PC-9 (cell line): Measurements from ENCODE around the gene MAP3K19. TPM values are rescaled to one million over a fixed set of nuclear protein-coding genes. Genes with fewer than 3 reads are reported as not detected.
"Not testable (repeated sequence)": the region's sequence is repeated elsewhere in the genome, so short reads cannot be mapped to it uniquely, and the experiment has no call there.

Experiments
- BruUV-seq: library from RNA; stranded (reverse); fragments of 400-500 nt; replicated peaks from 2 replicates; lab custom pipeline; 2021; lab: Mats Ljungman, UMichigan
- CTCF ChIA-PET: fragments of 300-600 bp; sonication (Branson Sonifier 250); formaldehyde crosslinking; loops from one replicate; lab custom pipeline; 2022; ENCODE audit warnings: antibody characterized with exemption; lab: Charles Lee
- POLR2A ChIA-PET: fragments of 300-600 bp; sonication (Branson Sonifier 250); formaldehyde crosslinking; loops from one replicate; lab custom pipeline; 2022; ENCODE audit warnings: antibody characterized with exemption; ENCODE audit not compliant: unreplicated experiment; lab: Charles Lee
- DNase-seq, 2 experiments: peaks; one replicate each; pipeline versions ENCODE4 v3.0.0 to v3.0.0-alpha.2; 2015 to 2022; ENCODE audit warnings: mixed read lengths in 1 of 2
- H2AFZ ChIP-seq: fragments of 200-600 bp; sonication (generic); 2 replicates; pipeline ENCODE4 v1.8.1; 2017; ENCODE audit warnings: antibody characterized with exemption
- H3F3A ChIP-seq: fragments of 200-600 bp; sonication (generic); 2 replicates; pipeline ENCODE4 v1.8.1; 2017; ENCODE audit warnings: antibody characterized with exemption, mild to moderate bottlenecking, low read depth; ENCODE audit not compliant: insufficient read depth
- H3K27ac ChIP-seq: fragments of 200-600 bp; sonication (generic); 2 replicates; pipeline ENCODE4 v1.6.1; 2016; ENCODE audit warnings: mixed run types
- H3K27me3 ChIP-seq: fragments of 200-600 bp; sonication (generic); 2 replicates; pipeline ENCODE4 v1.6.1; 2016; ENCODE audit warnings: low read depth, mixed run types; ENCODE audit not compliant: insufficient read depth
- H3K36me3 ChIP-seq: fragments of 200-600 bp; sonication (generic); 2 replicates; pipeline ENCODE4 v1.6.1; 2016; ENCODE audit warnings: low read depth, mixed run types
- H3K4me1 ChIP-seq: fragments of 200-600 bp; sonication (generic); replicated peaks from 2 replicates; pipeline ENCODE4 v1.6.1; 2016; ENCODE audit warnings: mixed run types; ENCODE audit not compliant: insufficient read depth
- H3K4me2 ChIP-seq: fragments of 200-600 bp; sonication (generic); 2 replicates; pipeline ENCODE4 v1.6.1; 2017; ENCODE audit warnings: mixed run types
- H3K4me3 ChIP-seq: fragments of 200-600 bp; sonication (generic); 2 replicates; pipeline ENCODE4 v1.6.1; 2016; ENCODE audit warnings: mixed run types
- H3K79me2 ChIP-seq: fragments of 200-600 bp; sonication (generic); 2 replicates; pipeline ENCODE4 v1.6.1; 2017; ENCODE audit warnings: low read depth, mixed run types
- H3K9me2 ChIP-seq: fragments of 200-600 bp; sonication (generic); 2 replicates; pipeline ENCODE4 v1.8.1; 2017; ENCODE audit warnings: mild to moderate bottlenecking; ENCODE audit not compliant: insufficient read depth
- H3K9me3 ChIP-seq: fragments of 200-600 bp; sonication (generic); 2 replicates; pipeline ENCODE4 v1.8.1; 2016; ENCODE audit warnings: low read depth; ENCODE audit not compliant: insufficient read depth
- H4K20me1 ChIP-seq: fragments of 200-600 bp; sonication (generic); 2 replicates; pipeline ENCODE4 v1.8.1; 2017; ENCODE audit not compliant: insufficient read depth
- EZH2 ChIP-seq: fragments of 200-600 bp; sonication (generic); IDR thresholded peaks from 2 replicates; pipeline ENCODE4 v1.8.0; 2017; ENCODE audit warnings: antibody characterized with exemption, low read depth
- intact Hi-C: fragments of 100-400 bp; cut with micrococcal nuclease; formaldehyde crosslinking; loops from one replicate; pipeline ENCODE4 v1.10.0; 2022; ENCODE audit not compliant: unreplicated experiment
- total RNA-seq: library from RNA; stranded (reverse); gene quantifications from 2 replicates; pipeline ENCODE4 v1.2.3, GENCODE V29; 2021
- TF ChIP-seq, protein P1 (sequence below): fragments of 200-600 bp; sonication (generic); conservative IDR thresholded peaks from 2 replicates; pipeline ENCODE4 v1.6.1; 2017; ENCODE audit warnings: mixed run types, antibody characterized with exemption, mild to moderate bottlenecking, moderate library complexity

Gene MAP3K19
- total RNA-seq, 1 experiment from 2014 or later: not detected

DNA sequence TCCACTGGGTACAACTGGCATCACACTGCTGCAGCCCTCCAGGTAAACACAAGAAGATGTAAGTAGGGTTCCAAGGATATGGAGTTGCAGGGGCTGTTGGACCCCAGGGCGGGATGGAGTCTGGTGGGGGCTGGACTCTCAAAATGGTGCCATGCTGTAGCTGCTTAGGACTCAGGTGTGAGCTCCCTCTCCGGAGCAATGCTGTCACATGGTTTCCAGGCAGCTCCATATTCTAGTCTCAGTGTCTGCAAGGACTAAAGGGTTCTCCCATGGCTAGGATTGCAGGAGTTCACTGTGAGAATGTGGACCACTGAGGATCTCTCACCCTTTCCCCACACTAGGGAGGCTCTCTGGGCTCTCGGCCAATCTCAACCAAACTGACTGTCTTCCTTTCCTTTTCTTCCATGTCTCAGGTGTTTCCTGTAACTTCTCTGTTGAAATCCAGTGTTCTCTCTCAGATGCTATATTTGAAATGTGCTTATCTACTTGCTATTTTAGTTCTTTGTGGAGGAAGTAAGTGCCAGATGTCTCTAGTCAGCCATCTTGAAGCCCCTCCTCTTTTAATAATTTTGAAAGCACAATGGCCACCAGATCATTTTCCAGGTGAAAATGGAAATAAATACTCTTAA lies 71.1 kb downstream of the MAP3K19 start:
- intact Hi-C loops: no loop called here
- ChIA-PET CTCF (no interaction called here), POLR2A (no interaction called here)
- Histone ChIP-seq H3K4me2 (no peak overlapping the region), H3K4me3 (no peak overlapping the region), H2AFZ (no peak overlapping the region), H3K9me2 (no peaks in the 10 kb centered on the region), H3K9me3 (no peaks in the 10 kb centered on the region), H3F3A (no peaks in the 10 kb centered on the region), H3K36me3 (no peaks in the 10 kb centered on the region), H3K4me1 (no peaks in the 10 kb centered on the region), H3K27ac (no peak overlapping the region), H3K27me3 (no peaks in the 10 kb centered on the region), H4K20me1 (no peaks in the 10 kb centered on the region), H3K79me2 (no peaks in the 10 kb centered on the region)
- BruUV-seq: no TSS peak
- TF ChIP-seq, protein P1, sequence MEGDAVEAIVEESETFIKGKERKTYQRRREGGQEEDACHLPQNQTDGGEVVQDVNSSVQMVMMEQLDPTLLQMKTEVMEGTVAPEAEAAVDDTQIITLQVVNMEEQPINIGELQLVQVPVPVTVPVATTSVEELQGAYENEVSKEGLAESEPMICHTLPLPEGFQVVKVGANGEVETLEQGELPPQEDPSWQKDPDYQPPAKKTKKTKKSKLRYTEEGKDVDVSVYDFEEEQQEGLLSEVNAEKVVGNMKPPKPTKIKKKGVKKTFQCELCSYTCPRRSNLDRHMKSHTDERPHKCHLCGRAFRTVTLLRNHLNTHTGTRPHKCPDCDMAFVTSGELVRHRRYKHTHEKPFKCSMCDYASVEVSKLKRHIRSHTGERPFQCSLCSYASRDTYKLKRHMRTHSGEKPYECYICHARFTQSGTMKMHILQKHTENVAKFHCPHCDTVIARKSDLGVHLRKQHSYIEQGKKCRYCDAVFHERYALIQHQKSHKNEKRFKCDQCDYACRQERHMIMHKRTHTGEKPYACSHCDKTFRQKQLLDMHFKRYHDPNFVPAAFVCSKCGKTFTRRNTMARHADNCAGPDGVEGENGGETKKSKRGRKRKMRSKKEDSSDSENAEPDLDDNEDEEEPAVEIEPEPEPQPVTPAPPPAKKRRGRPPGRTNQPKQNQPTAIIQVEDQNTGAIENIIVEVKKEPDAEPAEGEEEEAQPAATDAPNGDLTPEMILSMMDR: no peak
- no peak for DNase-seq

DNA sequence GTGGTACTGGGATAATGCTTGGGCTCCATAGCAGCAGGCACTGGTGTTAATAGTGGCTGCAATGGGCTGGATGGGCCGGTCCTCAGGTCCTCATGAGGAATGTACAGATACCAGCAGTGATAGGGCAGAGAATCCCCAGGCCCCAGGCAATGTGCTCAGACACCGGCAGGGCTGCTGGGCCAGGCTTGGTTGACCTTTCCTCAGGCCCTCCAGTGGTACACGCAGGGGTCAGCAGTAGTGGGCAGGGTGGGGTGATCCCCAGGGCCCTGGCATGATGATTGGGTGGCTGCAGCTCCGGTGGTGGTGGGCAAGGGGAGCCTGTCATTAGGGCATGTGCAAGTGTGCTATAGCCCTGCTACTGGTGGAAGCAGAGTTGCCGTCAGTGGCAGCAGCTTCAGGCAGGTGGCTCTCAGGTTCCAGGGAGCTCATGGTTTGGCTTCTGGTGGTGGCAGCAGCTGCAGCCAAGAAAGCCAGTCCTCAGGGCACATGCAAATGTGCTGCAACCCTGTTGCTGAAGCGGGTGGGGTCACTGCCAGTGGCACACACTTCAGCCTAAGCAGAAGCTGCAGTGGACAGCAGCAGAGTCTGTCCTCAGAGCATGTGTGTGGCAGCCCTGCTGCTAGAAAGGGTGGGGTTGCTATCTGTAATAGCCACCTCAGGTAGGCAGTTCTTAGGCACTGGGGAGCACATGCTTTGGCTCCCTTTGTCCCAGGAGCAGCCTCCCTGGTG lies 71.8 kb downstream of the MAP3K19 start:
- Histone ChIP-seq H4K20me1 (no peaks in the 10 kb centered on the region), H3K4me2 (no peak overlapping the region), H3K79me2 (no peaks in the 10 kb centered on the region), H3K36me3 (no peaks in the 10 kb centered on the region), H3K4me1 (no peaks in the 10 kb centered on the region), H3K27me3 (no peaks in the 10 kb centered on the region), H3F3A (no peaks in the 10 kb centered on the region), H2AFZ (no peak overlapping the region), H3K27ac (no peak overlapping the region), H3K9me3 (no peaks in the 10 kb centered on the region), H3K9me2 (no peaks in the 10 kb centered on the region), H3K4me3 (no peak overlapping the region)
- ChIA-PET POLR2A (no interaction called here), CTCF (no interaction called here)
- intact Hi-C loops: no loop called here
- TF ChIP-seq, protein P1: no peak
- TF ChIP-seq EZH2: no peak
- no peak for DNase-seq
- no TSS peak for BruUV-seq

DNA sequence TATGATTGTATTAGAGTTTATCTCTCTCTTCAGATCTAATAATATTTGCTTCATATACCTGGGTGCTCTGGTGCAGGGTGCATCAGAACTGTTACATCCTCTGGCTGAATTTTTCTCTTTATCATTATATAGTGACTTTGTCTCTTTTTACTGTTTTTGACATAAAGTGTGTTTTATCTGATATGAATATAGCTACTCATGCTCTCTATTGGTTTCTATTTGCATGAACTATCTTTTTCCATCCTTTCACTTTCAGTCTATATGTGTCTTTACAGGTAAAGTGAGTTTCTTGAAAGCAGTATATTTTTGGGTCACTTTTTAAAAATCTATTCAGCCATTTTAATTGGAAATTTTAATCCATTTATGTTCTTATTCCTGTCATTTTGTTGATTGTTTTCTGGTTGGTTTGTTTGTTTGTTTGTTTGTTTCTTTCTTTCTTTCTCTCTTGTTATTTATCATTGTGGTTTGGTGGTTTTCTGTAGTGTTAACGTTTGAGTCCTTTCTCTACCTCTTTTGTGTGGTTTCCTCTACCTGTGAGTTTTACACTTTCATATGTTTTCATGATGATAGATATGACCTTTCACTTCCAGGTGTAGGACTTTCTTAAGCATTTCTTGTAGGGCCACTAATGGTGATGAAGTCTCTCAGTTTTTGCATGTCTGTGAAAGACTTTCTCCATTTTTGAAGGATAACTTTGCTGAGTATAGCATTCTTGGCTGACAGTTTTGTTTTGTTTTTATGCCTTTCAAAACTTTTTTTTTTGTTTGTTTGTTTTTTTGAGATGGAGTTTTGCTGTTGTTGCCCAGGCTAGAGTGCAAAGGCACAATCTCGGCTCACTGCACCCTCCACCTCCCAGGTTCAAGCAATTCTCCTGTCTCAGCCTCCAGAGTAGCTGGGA lies 73.8 kb downstream of the MAP3K19 start:
- Histone ChIP-seq H3K79me2 (no peaks in the 10 kb centered on the region), H2AFZ (no peak overlapping the region), H3K4me1 (no peaks in the 10 kb centered on the region), H3K9me2 (no peaks in the 10 kb centered on the region), H3K9me3 (no peaks in the 10 kb centered on the region), H3K4me2 (no peak overlapping the region), H3F3A (no peaks in the 10 kb centered on the region), H3K36me3 (no peaks in the 10 kb centered on the region), H3K27ac (no peak overlapping the region), H4K20me1 (no peaks in the 10 kb centered on the region), H3K27me3 (no peaks in the 10 kb centered on the region), H3K4me3 (no peak overlapping the region)
- ChIA-PET POLR2A (no interaction called here), CTCF (no interaction called here)
- intact Hi-C loops: no loop called here
- TF ChIP-seq, protein P1: no peak
- TF ChIP-seq EZH2: no peak
- no peak for DNase-seq
- no TSS peak for BruUV-seq

DNA sequence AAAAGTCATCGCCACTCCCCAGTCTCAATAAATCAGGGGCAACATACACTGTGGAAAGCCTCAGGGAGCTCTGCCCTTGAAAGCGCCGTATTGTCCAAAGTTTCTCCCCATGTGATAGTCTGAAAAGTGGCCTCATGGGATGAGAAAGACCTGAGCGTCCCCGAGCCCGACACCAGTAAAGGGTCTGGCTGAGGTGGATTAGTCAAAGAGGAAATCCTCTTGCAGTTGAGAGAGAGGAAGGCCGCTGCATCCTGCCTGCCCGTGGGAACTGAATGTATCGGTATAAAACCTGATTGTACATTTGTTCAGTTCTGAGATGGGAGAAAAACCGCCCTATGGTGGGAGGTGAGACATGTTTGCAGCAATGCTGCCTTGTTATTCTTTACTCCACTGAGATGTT lies 80.1 kb downstream of the MAP3K19 start:
- H3K27ac ChIP-seq, H3K79me2 ChIP-seq, H3F3A ChIP-seq, BruUV-seq, H3K36me3 ChIP-seq, intact Hi-C loops, CTCF ChIA-PET, H3K9me2 ChIP-seq, H2AFZ ChIP-seq, POLR2A ChIA-PET, DNase-seq, H4K20me1 ChIP-seq, H3K9me3 ChIP-seq, H3K27me3 ChIP-seq, H3K4me3 ChIP-seq, H3K4me2 ChIP-seq, H3K4me1 ChIP-seq: not testable (repeated sequence)
